Dendritic cell treated with granulocyte-macrophage colony-stimulating factor and Interleukin-4, amounts not matched to agents 40 ng/mL and 50 ng/mL, for 4 days (primary cell): Measurements from ENCODE around the gene RAP1GDS1.
"Not testable (repeated sequence)": the region's sequence is repeated elsewhere in the genome, so short reads cannot be mapped to it uniquely, and the experiment has no call there.

Source experiments
- H3K27ac Mint-ChIP-seq: one replicate; pipeline ENCODE4 v1.8.0; 2022; ENCODE audit warnings: mild to moderate bottlenecking, mixed read lengths
- H3K27me3 Mint-ChIP-seq: one replicate; pipeline ENCODE4 v1.8.0; 2022; ENCODE audit warnings: mild to moderate bottlenecking, mixed read lengths
- H3K36me3 Mint-ChIP-seq: one replicate; pipeline ENCODE4 v1.8.0; 2022; ENCODE audit warnings: low read depth, mixed read lengths
- H3K4me1 Mint-ChIP-seq: one replicate; pipeline ENCODE4 v1.8.0; 2022; ENCODE audit warnings: low read depth, mixed read lengths
- H3K4me3 Mint-ChIP-seq: one replicate; pipeline ENCODE4 v1.8.0; 2022; ENCODE audit warnings: mild to moderate bottlenecking, moderate library complexity, mixed read lengths
- H3K9me3 Mint-ChIP-seq: one replicate; pipeline ENCODE4 v1.8.0; 2022; ENCODE audit warnings: mixed read lengths
- intact Hi-C: fragments of 100-400 bp; cut with micrococcal nuclease; formaldehyde crosslinking; loops from one replicate; pipeline ENCODE4 v1.15.0; 2022

Gene RAP1GDS1

DNA sequence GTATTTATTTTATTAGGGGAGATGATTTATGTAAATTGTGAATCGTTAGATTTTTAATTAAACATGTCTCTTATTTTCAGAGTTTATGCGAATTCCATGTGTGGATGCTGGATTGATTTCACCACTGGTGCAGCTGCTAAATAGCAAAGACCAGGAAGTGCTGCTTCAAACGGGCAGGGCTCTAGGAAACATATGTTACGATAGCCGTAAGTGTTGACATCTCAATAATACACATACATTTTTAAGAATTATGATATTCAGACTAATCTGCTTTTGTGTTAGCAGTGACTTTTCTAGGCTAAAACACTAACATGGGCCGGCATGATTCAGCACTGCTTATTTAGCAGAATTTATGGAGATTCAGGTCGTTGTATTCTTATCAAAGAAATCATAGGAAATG lies 91.2 kb downstream of the RAP1GDS1 start:
- peak overlapping the region; percentile 25 for H3K27ac Mint-ChIP-seq
- H3K4me1 Mint-ChIP-seq: no peaks in the 10 kb centered on the region
- intact Hi-C loops: loop anchor here (10.0 kb wide), 1 partner anchor 88 kb away; the partner anchor contains the start of gene RAP1GDS1

GRCh38 chr4:98352940-98353339 lies 91.8 kb downstream of the RAP1GDS1 start:
- intact Hi-C loops: loop anchor here (10.0 kb wide), 1 partner anchor 88 kb away; the partner anchor contains the start of gene RAP1GDS1

More for the DNA sequence above, 91.2 kb downstream of the RAP1GDS1 start:
- H3K9me3 Mint-ChIP-seq: no peaks in the 10 kb centered on the region
- no peak overlapping the region for H3K4me3 Mint-ChIP-seq
- peaks cover 27% of the 10 kb centered on the region for H3K36me3 Mint-ChIP-seq
- H3K27me3 Mint-ChIP-seq: no peaks in the 10 kb centered on the region

DNA sequence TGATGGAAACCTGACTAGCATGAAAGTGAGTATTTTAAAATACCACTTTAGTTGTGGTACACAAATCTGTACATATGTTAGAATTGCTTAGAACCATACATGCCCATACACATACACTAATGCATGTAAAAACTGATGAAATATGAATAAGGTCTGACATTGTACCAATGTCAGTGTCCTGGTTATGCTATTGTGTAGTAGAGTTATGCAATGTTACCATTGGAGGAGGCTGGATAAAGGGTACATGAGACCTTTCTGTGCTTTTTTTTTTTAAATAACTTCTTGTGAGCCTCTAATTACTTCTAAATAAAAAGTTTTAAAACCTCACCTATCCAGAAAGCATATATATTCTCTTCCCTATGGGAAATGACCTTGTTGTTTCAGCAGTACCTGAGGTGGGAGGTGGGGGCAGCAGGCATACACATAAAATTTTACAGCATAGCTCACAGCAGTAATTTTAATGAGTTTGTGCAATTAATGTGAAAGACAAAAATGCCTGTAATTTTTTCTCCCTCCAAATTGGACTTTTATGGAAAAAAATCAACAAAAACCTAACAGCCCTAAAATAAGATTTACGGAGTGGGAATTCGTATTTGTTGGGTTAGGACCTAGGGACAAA lies 97.6 kb downstream of the RAP1GDS1 start:
- H3K36me3 Mint-ChIP-seq: peaks cover 24% of the 10 kb centered on the region
- H3K27me3 Mint-ChIP-seq: no peaks in the 10 kb centered on the region
- intact Hi-C loops: loop anchor here (10.0 kb wide), 1 partner anchor 94 kb away; the partner anchor contains the start of gene RAP1GDS1
- H3K9me3 Mint-ChIP-seq: peaks cover 6% of the 10 kb centered on the region
- H3K27ac Mint-ChIP-seq: no peak overlapping the region
- no peak overlapping the region for H3K4me3 Mint-ChIP-seq
- H3K4me1 Mint-ChIP-seq: no peaks in the 10 kb centered on the region

More at GRCh38 chr4:98352940-98353339, 91.8 kb downstream of the RAP1GDS1 start:
- Mint-ChIP-seq H3K9me3 (no peaks in the 10 kb centered on the region), H3K4me3 (peak overlapping the region; percentile 32), H3K36me3 (peaks cover 22% of the 10 kb centered on the region), H3K27ac (peak overlapping the region; percentile 25), H3K4me1 (no peaks in the 10 kb centered on the region), H3K27me3 (no peaks in the 10 kb centered on the region)

DNA sequence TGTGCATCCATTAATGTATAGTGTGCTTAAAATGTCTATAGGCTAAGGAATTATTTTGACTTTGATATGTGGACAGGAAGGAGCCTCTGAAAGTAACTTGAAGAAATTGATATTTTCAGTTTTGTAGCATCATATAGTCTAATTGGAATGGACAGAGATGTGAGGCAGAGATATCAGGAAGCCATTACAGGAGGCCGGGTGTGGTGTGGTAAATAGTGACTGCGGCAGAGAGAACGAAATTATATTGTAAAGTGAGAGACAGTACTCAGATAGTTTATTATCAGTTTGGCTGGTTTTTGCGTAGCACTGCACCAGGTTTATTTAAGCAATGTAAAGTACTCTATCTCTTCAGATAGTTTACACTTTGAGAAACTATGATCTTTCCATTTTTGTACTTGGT lies 98.5 kb downstream of the RAP1GDS1 start:
- Mint-ChIP-seq H3K4me3 (no peak overlapping the region), H3K36me3 (peaks cover 27% of the 10 kb centered on the region), H3K27ac (no peak overlapping the region), H3K27me3 (no peaks in the 10 kb centered on the region), H3K4me1 (no peaks in the 10 kb centered on the region), H3K9me3 (peaks cover 9% of the 10 kb centered on the region)
- intact Hi-C loops: loop anchor here (10.0 kb wide), 1 partner anchor 95 kb away; the partner anchor contains the start of gene RAP1GDS1

DNA sequence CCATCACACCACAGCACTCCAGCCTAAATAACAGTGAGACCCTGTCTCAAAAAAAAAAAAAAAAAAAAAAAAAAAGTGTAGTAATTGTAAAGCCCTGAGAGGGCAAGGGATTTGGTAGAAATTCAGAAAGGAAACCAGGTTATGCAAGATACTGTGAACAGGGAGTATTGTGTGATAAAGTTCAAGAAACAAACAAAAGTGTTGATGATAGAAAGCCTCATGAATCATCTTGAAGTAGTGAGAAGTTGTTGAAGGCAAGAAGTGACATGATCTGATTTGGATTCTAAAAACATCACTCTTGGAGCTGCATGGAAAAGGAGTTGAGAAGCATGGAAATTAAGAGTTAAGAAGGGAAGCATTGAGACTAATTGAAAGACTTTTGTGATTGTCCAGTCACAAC lies 102.2 kb downstream of the RAP1GDS1 start:
- H3K4me3 Mint-ChIP-seq: no peak overlapping the region
- H3K9me3 Mint-ChIP-seq: peaks cover 37% of the 10 kb centered on the region
- no peaks in the 10 kb centered on the region for H3K4me1 Mint-ChIP-seq
- intact Hi-C loops: no loop called here
- H3K27me3 Mint-ChIP-seq: no peaks in the 10 kb centered on the region
- no peak overlapping the region for H3K27ac Mint-ChIP-seq
- peaks cover 53% of the 10 kb centered on the region for H3K36me3 Mint-ChIP-seq

DNA sequence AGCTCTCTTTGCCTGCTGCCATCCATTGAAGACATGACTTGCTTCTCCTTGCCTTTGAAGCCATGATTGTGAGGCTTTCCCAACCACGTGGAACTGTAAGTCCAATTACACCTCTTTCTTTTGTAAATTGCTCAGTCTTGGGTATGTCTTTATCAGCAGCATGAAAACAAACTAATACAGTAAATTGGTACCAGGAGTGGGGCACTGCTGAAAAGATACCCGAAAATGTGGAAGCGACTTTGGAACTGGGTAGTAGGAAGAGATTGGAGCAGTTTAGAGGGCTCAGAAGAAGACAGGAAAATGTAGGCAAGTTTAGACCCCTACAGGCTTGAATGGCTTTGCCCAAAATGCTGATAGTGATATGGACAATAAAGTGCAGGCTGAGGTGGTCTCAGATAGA lies 105.1 kb downstream of the RAP1GDS1 start:
- H3K27me3 Mint-ChIP-seq, intact Hi-C loops, H3K4me1 Mint-ChIP-seq, H3K27ac Mint-ChIP-seq, H3K4me3 Mint-ChIP-seq: not testable (repeated sequence)
- H3K9me3 Mint-ChIP-seq: peaks cover 38% of the 10 kb centered on the region
- H3K36me3 Mint-ChIP-seq: peaks cover 77% of the 10 kb centered on the region

DNA sequence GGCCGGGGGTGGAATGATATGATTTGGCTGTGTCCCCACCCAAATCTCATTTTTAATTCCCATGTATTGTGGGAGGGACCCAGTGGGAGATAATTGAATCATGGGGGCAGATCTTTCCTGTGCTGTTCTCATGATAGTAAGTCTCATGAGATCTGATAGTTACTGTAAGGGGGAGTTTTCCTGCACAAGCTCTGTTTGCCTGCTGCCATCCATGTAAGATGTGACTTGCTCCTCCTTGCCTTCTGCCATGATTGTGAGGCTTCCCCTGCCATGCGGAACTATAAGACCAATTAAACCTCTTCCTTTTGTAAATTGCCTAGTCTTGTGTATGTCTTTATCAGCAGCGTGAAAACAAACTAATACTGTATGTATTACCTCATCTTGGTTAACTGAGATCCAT lies 106.8 kb downstream of the RAP1GDS1 start:
- H3K27ac Mint-ChIP-seq, intact Hi-C loops, H3K4me3 Mint-ChIP-seq, H3K27me3 Mint-ChIP-seq, H3K4me1 Mint-ChIP-seq: not testable (repeated sequence)
- Mint-ChIP-seq H3K36me3 (peaks cover 76% of the 10 kb centered on the region), H3K9me3 (peaks cover 38% of the 10 kb centered on the region)

- Mint-ChIP-seq H3K9me3 (peaks cover 29% of the 10 kb centered on the region), H3K4me1 (no peaks in the 10 kb centered on the region), H3K4me3 (no peak overlapping the region), H3K36me3 (peaks cover 77% of the 10 kb centered on the region), H3K27ac (no peak overlapping the region), H3K27me3 (no peaks in the 10 kb centered on the region)
- intact Hi-C loops: no loop called here
Measured at GRCh38 chr4:98369322-98369721, 108.1 kb downstream of the RAP1GDS1 start.

GRCh38 chr4:98374643-98375042 lies 113.5 kb downstream of the RAP1GDS1 start:
- peaks cover 44% of the 10 kb centered on the region for H3K36me3 Mint-ChIP-seq
- H3K4me1 Mint-ChIP-seq: peaks cover 7% of the 10 kb centered on the region
- no peak overlapping the region for H3K4me3 Mint-ChIP-seq
- no peaks in the 10 kb centered on the region for H3K9me3 Mint-ChIP-seq
- no peak overlapping the region for H3K27ac Mint-ChIP-seq
- intact Hi-C loops: no loop called here
- H3K27me3 Mint-ChIP-seq: no peaks in the 10 kb centered on the region

GRCh38 chr4:98377559-98377958 lies 116.4 kb downstream of the RAP1GDS1 start:
- Mint-ChIP-seq H3K4me3 (no peak overlapping the region), H3K36me3 (peaks cover 20% of the 10 kb centered on the region), H3K4me1 (peaks cover 7% of the 10 kb centered on the region), H3K27me3 (no peaks in the 10 kb centered on the region), H3K9me3 (no peaks in the 10 kb centered on the region), H3K27ac (no peak overlapping the region)
- intact Hi-C loops: no loop called here

- Mint-ChIP-seq H3K27ac (no peak overlapping the region), H3K36me3 (peaks cover 6% of the 10 kb centered on the region), H3K9me3 (no peaks in the 10 kb centered on the region), H3K4me3 (no peak overlapping the region), H3K4me1 (peaks cover 7% of the 10 kb centered on the region), H3K27me3 (no peaks in the 10 kb centered on the region)
- intact Hi-C loops: no loop called here
Measured at GRCh38 chr4:98381306-98381705, 120.1 kb downstream of the RAP1GDS1 start.

DNA sequence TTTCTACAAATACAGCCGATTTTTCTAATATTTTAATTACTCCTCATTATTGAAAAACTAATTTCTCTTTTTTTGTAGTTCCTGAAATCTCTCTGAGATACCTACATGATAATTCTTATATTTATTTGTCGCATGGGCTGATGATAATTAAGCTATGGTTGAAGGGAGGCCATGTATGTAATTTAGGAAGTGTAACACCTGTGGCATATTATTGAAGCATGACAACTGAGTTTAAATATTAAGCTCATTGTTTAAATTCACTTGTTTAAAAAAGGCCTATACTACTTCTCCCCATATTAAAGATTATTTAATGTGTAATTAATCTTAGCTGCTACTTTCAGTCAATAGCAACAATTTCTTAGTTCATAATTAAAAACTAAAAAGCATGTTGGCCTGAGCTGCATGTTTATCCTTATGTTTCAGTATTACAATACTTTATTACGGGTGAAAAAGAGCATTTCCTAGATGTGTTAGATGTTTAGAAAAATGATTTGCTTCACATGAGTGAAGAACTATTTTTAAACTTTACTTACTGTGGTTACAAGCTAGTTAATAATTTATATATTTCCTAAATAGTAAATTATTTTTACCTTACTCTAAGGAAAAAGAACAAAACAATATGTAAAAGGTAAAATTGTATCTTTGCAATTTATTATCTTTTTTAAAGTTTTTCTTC lies 122.4 kb downstream of the RAP1GDS1 start:
- intact Hi-C loops: no loop called here
- Mint-ChIP-seq H3K27me3 (no peaks in the 10 kb centered on the region), H3K36me3 (peaks cover 13% of the 10 kb centered on the region), H3K27ac (no peak overlapping the region), H3K4me1 (no peaks in the 10 kb centered on the region), H3K9me3 (no peaks in the 10 kb centered on the region), H3K4me3 (no peak overlapping the region)

DNA sequence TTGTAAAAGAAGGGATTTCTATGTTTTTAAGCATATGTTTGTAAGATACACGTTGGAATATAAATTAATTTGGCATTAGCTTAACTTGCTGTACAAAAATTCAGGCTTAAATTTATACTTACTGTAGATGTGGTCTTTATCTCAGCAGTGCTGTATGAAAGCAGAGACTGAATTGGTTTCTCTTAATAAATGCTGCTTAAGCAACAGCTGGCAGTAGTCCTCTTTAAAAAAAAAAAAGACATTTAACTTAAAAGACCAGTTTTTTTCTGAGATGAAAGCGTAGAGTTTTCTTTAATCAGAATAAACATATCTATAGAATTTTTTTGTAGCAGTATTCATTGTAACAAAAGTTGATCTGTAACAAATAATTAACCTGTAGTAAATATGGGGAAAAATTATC lies 124.6 kb downstream of the RAP1GDS1 start:
- no peaks in the 10 kb centered on the region for H3K4me1 Mint-ChIP-seq
- no peak overlapping the region for H3K27ac Mint-ChIP-seq
- no peaks in the 10 kb centered on the region for H3K27me3 Mint-ChIP-seq
- intact Hi-C loops: no loop called here
- peaks cover 16% of the 10 kb centered on the region for H3K36me3 Mint-ChIP-seq
- no peaks in the 10 kb centered on the region for H3K9me3 Mint-ChIP-seq
- H3K4me3 Mint-ChIP-seq: no peak overlapping the region

- Mint-ChIP-seq H3K4me3 (no peak overlapping the region), H3K9me3 (no peaks in the 10 kb centered on the region), H3K36me3 (peaks cover 22% of the 10 kb centered on the region), H3K4me1 (no peaks in the 10 kb centered on the region), H3K27ac (no peak overlapping the region), H3K27me3 (no peaks in the 10 kb centered on the region)
- intact Hi-C loops: no loop called here
Measured at GRCh38 chr4:98387345-98388026, 126.3 kb downstream of the RAP1GDS1 start.
